Smooth muscle cell of trachea (primary cell): Measurements from ENCODE around the gene CDC20B. TPM values are rescaled to one million over a fixed set of nuclear protein-coding genes. Genes with fewer than 3 reads are reported as not detected.

Experiments used
- total RNA-seq: library from RNA; depleted of rRNA; stranded (reverse); fragments of >200 nt; gene quantifications from 2 replicates; pipeline ENCODE4 v1.2.1, GENCODE V29; 2014

The CDC20B gene
- under 0.01 TPM in 1 of 2 replicates, not detected in the other for total RNA-seq

GRCh38 chr5:55172937-55173686 lies at the start of gene CDC20B:
Gene CDC20B (minus strand): TSS chr5:55173177. CDS start chr5:55173000, 177 bp downstream.

GRCh38 chr5:55159763-55160492 lies 13.0 kb downstream of the CDC20B start, which contains the start of gene GPX8:
Gene GPX8 (plus strand): TSS chr5:55160171. CDS start chr5:55160193, 22 bp downstream.

GRCh38 chr5:55102348-55102747 lies 70.6 kb downstream of the CDC20B start, which contains the start of gene GZMA:
Gene GZMA (plus strand): TSS chr5:55102646. CDS start chr5:55102683, 37 bp downstream.

Other genes starting within 250 kb of the CDC20B start
- gene ESM1, start 187.6 kb downstream of the CDC20B start, total RNA-seq: 3.3 and 8.0 TPM in 2 replicates
- not detected in 2 replicates for gene GZMK, start 148.9 kb downstream of the CDC20B start, total RNA-seq
- gene GZMA, start 70.5 kb downstream of the CDC20B start, total RNA-seq: not detected in 2 replicates
- 124 and 134 TPM in 2 replicates for gene GPX8, start 13.0 kb downstream of the CDC20B start, total RNA-seq
- not detected in 2 replicates for gene MCIDAS, start 54.1 kb upstream of the CDC20B start, total RNA-seq
- gene CCNO, start 60.4 kb upstream of the CDC20B start, total RNA-seq: 0.17 TPM in 1 of 2 replicates, not detected in the other
- 38.4 and 55.1 TPM in 2 replicates for gene DHX29, start 134.5 kb upstream of the CDC20B start, total RNA-seq
- gene MTREX, start 134.8 kb upstream of the CDC20B start, total RNA-seq: 87.3 and 149 TPM in 2 replicates